Stimulated activated CD8-positive, alpha-beta memory T cell treated with anti-CD3 and anti-CD28 coated beads, Interleukin-7, amount 100 ng/mL, for 4 hours (primary cell): ENCODE results near the gene CCL13.
A peak's percentile ranks its signal among the peaks of the same experiment; 100 is the strongest.
"Not testable (repeated sequence)": the region's sequence is repeated elsewhere in the genome, so short reads cannot be mapped to it uniquely, and the experiment has no call there.

Experiments used
- DNase-seq, 2 donors: peaks; one replicate each; pipeline ENCODE4 v3.0.0-alpha.2; 2020; ENCODE audit warnings: low read depth in 2 of 2

The CCL13 gene

GRCh38 chr17:34356194-34356593 lies at the start of gene CCL13:
Gene CCL13, plus strand, starts transcription at chr17:34356480. Its CDS starts 47 bp downstream, at chr17:34356527.
- no peak for DNase-seq

- DNase-seq: no peak
Measured at GRCh38 chr17:34307110-34307509, 49.2 kb upstream of the CCL13 start.

GRCh38 chr17:34308371-34308770 lies 47.9 kb upstream of the CCL13 start:
- DNase-seq: no peak

GRCh38 chr17:34311291-34311690 lies 45.0 kb upstream of the CCL13 start:
- no peak for DNase-seq

GRCh38 chr17:34312080-34312479 lies 44.2 kb upstream of the CCL13 start:
- DNase-seq: no peak

- DNase-seq: no peak
Measured at GRCh38 chr17:34313164-34313563, 43.1 kb upstream of the CCL13 start.

GRCh38 chr17:34314279-34314678 lies 42.0 kb upstream of the CCL13 start:
- DNase-seq: no peak

GRCh38 chr17:34318474-34318873 lies 37.8 kb upstream of the CCL13 start:
- no peak for DNase-seq

- DNase-seq: no peak
Measured at GRCh38 chr17:34319039-34319483, 37.2 kb upstream of the CCL13 start, which contains the start of gene CCL8. Gene CCL8, plus strand, starts transcription at chr17:34319435. Its CDS starts 67 bp downstream, at chr17:34319502.

GRCh38 chr17:34321964-34322363 lies 34.3 kb upstream of the CCL13 start:
- no peak for DNase-seq

- not testable (repeated sequence) for DNase-seq
Measured at GRCh38 chr17:34327580-34327979, 28.7 kb upstream of the CCL13 start.

GRCh38 chr17:34337701-34338100 lies 18.6 kb upstream of the CCL13 start:
- no peak for DNase-seq

GRCh38 chr17:34339138-34339770 lies 17.0 kb upstream of the CCL13 start:
- DNase-seq: no peak

GRCh38 chr17:34341916-34342315 lies 14.4 kb upstream of the CCL13 start:
- no peak for DNase-seq

- no peak for DNase-seq
Measured at GRCh38 chr17:34347063-34347462, 9.2 kb upstream of the CCL13 start.

GRCh38 chr17:34349751-34350150 lies 6.5 kb upstream of the CCL13 start:
- DNase-seq: no peak

- DNase-seq: no peak
Measured at GRCh38 chr17:34351096-34351495, 5.2 kb upstream of the CCL13 start.

GRCh38 chr17:34352191-34352590 lies 4.1 kb upstream of the CCL13 start:
- no peak for DNase-seq

GRCh38 chr17:34354637-34355036 lies 1.6 kb upstream of the CCL13 start:
- DNase-seq: no peak

GRCh38 chr17:34357398-34357797 lies 1.1 kb downstream of the CCL13 start:
- DNase-seq: no peak

- no peak for DNase-seq
Measured at GRCh38 chr17:34358631-34359030, 2.4 kb downstream of the CCL13 start.

GRCh38 chr17:34360601-34361270 lies 4.5 kb downstream of the CCL13 start:
- DNase-seq: no peak

- peak; percentile 25 to 34 for DNase-seq
Measured at GRCh38 chr17:34361478-34362061, 5.3 kb downstream of the CCL13 start.
